ELR (cell line): ENCODE measurements around the gene ABCF1.
A peak's percentile ranks its signal among the peaks of the same experiment; 100 is the strongest.
"Not testable (repeated sequence)": the region's sequence is repeated elsewhere in the genome, so short reads cannot be mapped to it uniquely, and the experiment has no call there.

ENCODE experiments used
- DNase-seq: peaks from one replicate; pipeline ENCODE4 v3.0.0-alpha.2; 2015; ENCODE audit warnings: low read depth

The ABCF1 gene

DNA sequence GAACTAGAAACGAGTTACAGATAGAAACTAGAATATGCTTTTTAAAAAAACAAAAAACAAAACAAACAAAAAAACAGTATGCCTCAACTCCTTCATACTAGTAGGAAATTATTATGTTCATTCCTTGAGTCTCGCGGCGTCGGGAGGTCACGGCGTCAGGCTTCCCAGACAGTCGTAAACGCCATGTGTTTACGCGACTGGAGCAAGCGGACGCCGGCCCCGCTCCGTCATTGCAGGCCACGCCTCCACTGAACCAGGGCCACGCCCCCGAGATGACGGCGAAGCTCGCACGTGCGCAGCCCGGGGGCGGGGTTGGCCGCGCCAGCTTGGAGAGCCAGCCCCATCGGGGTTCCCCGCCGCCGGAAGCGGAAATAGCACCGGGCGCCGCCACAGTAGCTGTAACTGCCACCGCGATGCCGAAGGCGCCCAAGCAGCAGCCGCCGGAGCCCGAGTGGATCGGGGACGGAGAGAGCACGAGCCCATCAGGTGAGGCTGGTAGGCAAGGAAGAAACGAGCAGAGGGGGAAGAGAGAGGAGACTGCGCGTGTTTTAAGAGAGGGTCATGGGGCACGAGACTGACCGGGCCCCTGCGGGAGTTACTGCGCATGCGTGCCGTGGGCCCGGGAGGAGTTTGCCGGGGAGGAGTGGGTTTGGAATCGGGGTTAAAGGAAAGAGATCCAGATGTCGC is at the start of gene ABCF1:
ABCF1 (plus strand) TSS at position 368 of the 687 bp plus-strand sequence; CDS start at position 414, 46 bp downstream.
- DNase-seq: peak; percentile 98

DNA sequence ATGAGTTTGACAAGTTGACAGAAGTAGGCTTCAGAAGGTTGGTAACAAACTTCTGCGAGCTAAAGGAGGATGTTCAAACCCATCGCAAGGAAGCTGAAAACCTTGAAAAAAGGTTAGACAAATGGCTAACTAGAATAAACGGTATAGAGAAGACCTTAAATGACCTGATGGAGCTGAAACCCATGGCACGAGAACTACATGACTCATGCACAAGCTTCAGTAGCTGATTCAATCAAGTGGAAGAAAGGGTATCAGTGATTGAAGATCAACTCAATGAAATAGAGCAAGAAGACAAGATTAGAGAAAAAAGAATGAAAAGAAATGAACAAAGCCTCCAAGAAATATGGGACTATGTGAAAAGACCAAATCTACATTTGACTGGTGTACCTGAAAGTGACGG is 49.3 kb upstream of the ABCF1 start:
- DNase-seq: peak; percentile 57

DNA sequence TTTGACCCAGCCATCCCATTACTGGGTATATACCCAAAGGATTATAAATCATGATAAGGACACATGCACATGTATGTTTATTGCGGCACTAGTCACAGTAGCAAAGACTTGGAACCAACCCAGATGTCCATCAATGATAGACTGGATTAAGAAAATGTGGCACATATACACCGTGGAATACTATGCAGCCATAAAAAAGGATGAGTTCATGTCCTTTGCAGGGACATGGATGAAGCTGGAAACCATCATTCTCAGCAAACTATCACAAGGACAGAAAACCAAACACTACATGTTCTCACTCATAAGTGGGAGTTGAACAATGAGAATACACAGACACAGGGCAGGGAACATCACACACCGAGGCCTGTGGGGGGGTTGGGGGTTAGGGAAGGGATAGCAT is 44.8 kb upstream of the ABCF1 start:
- not testable (repeated sequence) for DNase-seq

- not testable (repeated sequence) for DNase-seq
Measured at GRCh38 chr6:30529349-30529875, 41.8 kb upstream of the ABCF1 start.

GRCh38 chr6:30530014-30530413 is 41.2 kb upstream of the ABCF1 start:
- DNase-seq: no peak

- no peak for DNase-seq
Measured at GRCh38 chr6:30533460-30534294, 37.6 kb upstream of the ABCF1 start.

- DNase-seq: no peak
Measured at GRCh38 chr6:30537931-30538330, 33.3 kb upstream of the ABCF1 start.

DNA sequence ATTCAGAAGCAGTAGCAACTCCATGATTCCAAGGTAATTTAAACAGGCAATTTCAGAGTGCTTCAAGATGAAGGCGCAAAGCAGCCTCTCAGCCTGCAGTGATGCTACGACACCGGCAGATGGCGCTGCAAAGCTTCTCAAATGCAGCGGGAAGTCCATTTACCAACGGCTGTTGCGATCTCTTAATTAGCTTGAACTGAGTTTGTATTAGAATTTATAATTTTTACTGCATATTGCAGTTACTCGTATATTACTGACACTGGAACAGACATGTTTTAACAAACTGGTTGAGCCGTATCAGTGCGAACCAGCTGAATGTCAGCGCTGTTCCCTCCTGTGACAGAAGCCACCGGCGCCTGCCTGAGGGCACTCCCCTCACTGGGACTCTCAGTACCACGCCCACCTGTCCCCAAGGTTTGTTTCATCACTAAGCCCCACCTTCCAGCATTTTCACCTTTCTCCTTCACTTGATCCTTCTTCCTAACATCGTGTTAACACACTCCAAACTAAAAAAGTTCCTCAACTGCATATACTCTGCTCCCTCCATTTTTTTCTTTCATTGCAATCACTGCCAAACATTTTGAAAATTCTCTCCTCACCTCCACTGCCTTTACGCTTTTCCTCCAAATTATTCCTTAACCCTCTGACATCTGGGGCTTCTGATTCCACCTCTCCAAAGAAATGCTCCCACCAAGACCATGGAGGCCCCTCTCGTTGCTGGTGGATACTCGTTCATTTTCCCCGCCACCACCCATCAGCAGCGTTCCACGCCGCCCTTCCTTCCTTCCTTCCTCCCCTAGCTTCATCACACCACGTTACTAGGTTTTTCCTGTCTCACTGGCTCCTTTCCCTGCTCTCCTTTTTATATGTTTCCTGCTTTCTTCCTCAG is 29.5 kb upstream of the ABCF1 start:
- peak; percentile 87 for DNase-seq

DNA sequence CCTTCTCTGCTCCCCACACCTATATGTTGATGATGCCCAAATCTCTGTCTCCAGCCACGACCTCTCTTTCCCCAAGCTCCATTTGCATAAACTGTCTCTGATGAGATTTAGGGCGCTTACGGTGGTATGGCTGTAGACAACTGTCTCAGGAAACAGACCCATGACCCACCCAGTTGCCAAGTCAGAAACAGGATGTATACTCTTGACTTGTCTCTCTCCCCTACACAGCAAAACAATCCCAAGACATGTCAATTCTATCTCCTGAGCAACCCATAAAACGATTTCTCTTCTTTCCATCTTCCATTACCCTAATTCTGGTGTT is 28.9 kb upstream of the ABCF1 start:
- DNase-seq: no peak

DNA sequence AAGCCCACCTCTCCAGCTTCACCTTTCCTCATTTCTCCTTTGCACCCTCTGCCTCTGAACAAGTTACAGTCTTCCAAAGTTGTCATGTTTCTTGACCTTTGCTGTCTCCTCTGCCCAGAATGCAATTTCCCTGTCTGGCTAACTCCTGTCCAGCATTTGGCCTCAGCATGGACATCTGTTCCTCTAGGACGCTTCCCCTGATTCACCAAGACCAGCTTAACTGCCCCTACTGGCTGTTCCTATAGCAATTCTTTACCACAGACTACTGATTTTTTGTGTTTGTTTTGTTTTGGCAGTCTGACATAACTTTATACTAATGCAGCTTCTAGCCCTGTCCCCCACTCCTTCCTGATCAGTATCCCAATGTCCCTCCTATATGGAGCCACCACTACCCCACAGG is 28.3 kb upstream of the ABCF1 start:
- DNase-seq: peak; percentile 59

- no peak for DNase-seq
Measured at GRCh38 chr6:30543821-30544220, 27.4 kb upstream of the ABCF1 start.

- DNase-seq: peak; percentile 89
Measured at GRCh38 chr6:30544666-30545272, 26.5 kb upstream of the ABCF1 start.

DNA sequence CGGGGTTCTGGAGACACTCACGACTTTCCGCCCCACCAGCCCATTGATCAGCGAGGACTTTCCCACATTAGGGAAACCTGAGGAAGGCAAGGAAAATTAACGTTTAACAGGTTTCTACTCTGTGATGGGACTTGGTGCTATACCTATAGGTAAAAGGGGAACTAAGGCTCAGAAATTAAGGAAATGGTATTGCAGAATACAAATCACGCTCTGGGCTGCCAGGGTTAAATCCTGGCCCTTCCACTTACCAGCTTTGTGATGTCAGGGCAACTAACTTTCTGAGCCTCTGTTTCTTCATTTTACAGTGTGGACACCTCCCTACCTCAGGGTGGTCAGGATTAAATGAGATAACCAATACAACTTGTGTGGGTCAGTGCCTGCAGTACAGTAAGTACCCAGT is 23.8 kb upstream of the ABCF1 start:
- no peak for DNase-seq

GRCh38 chr6:30548375-30548774 is 22.9 kb upstream of the ABCF1 start:
- DNase-seq: peak; percentile 41

DNA sequence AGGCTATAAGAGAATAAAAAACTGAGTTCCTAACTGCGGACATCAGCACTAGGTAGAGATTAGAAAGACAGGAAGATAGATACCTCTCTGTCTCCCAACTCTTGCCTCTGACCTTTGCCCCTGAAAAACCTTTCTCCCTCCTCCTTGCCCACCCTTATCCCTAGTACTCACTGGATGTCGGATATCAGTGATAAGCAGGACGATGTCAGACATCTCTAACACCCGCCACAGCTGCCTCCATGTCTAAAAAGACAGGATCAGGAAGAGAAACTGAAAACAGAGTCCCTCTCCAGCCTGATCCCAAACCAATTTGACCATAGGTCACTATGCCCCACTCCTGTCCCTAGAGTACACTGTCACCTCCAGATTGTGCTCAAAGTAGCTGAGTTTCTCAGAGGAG is 16.8 kb upstream of the ABCF1 start:
- no peak for DNase-seq

DNA sequence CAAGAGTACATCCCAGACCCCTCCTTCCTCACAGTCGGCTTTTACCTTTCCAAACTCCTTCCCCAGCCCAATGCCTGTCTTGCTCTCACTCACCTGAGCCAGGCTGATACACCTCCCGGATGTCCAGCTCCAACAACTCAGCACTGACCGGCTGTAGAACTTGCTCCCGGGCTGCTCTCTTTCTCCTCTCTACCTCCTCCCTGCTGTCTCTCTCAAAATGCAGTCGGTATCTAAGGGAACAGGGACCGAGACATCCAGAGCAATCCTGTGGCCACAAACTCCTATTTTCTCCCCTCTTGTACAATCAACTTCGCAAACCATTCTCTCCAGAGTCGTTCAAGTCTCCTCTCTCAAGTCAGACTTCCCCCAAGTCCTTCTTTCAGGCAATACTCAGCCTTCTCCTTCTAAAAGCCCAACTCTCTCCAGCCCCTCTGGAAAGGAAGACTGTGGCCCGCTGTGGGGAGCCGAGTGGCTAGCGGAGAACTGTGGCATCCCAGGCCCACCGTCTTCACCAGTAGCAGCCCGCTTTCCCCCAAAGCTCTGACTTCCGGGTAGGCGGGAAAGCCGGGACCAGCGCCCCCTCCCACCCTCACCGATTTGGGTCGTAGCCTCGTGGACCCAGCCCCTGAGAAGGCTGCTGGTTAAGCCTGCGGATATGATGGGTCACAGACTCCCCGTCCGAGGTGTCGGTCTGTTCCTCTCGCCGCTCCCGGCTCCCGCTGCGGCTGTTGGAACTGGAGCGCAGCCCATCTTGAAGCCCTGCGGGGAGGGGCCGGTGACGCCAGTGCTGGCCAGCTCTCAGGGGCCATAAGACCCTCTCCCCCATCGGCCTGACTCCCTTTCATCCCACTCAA is 16.1 kb upstream of the ABCF1 start:
- peak; percentile 57 for DNase-seq

DNA sequence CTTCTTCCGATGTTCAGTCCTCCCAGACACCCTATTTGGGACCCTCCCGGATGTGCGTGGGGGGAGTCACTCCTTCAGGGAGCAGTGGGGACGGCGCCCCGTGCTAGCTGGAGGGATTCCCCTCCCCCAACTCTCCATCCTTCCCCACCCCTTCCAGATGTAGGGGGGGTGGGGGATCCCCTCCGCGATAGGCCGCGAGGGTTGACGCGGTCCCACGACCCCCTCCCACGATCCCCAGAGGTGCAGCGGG is 15.5 kb upstream of the ABCF1 start:
- DNase-seq: no peak

GRCh38 chr6:30556066-30556905 is 15.0 kb upstream of the ABCF1 start, which contains the start of gene GNL1:
Gene GNL1, minus strand, starts transcription at chr6:30556489. Its CDS starts 286 bp downstream, at chr6:30556203.
- DNase-seq: peak; percentile 94

GRCh38 chr6:30556906-30557682 is 14.1 kb upstream of the ABCF1 start, which contains the start of gene PRR3:
Gene PRR3, plus strand, starts transcription at chr6:30557295. Its CDS starts 50 bp downstream, at chr6:30557345.
- DNase-seq: peak; percentile 91
